Aorta (tissue), 5 donors: ENCODE results near the gene CYP26A1. TPM values are rescaled to one million over a fixed set of nuclear protein-coding genes. Genes with fewer than 3 reads are reported as not detected.

Experiments
- ATAC-seq: fragments of 200-7000 bp; cut with Tn5 transposase; one replicate; pipeline ENCODE4 v1.9.1; 2022; ENCODE audit warnings: moderate library complexity; ENCODE audit not compliant: low FRiP score
- DNase-seq, 2 donors: peaks; one replicate each; pipeline ENCODE4 v3.0.0-alpha.2; 2020
- H3K27ac ChIP-seq, 2 donors: one replicate each; pipeline ENCODE4 v1.5.1; 2013; ENCODE audit warnings: low read length in 2 of 2, mild to moderate bottlenecking in 2 of 2, moderate library complexity in 2 of 2, control low read depth in 1 of 2, inconsistent platforms in 1 of 2, low read depth in 1 of 2
- H3K27me3 ChIP-seq, 2 donors: one replicate each; pipeline ENCODE4 v1.6.1; 2013; ENCODE audit warnings: control low read depth in 1 of 2, low read length in 1 of 2, mild to moderate bottlenecking in 1 of 2, moderate library complexity in 1 of 2; ENCODE audit not compliant: insufficient read depth in 2 of 2, control insufficient read depth in 1 of 2
- H3K36me3 ChIP-seq, 2 donors: one replicate each; pipeline ENCODE4 v1.6.1; 2013; ENCODE audit warnings: control low read depth in 1 of 2, low read length in 1 of 2, mild to moderate bottlenecking in 1 of 2; ENCODE audit not compliant: insufficient read depth in 2 of 2, control insufficient read depth in 1 of 2
- H3K4me1 ChIP-seq, 2 donors: one replicate each; pipeline ENCODE4 v1.6.1; 2013; ENCODE audit warnings: low read length in 2 of 2, control low read depth in 1 of 2, mild to moderate bottlenecking in 1 of 2, moderate library complexity in 1 of 2; ENCODE audit not compliant: insufficient read depth in 2 of 2, control insufficient read depth in 1 of 2
- H3K4me3 ChIP-seq, 2 donors: one replicate each; pipeline ENCODE4 v1.5.1; 2013; ENCODE audit warnings: low read length in 2 of 2, control low read depth in 1 of 2, mild to moderate bottlenecking in 1 of 2
- H3K9me3 ChIP-seq: one replicate; pipeline ENCODE4 v1.6.1; 2013; ENCODE audit warnings: mild to moderate bottlenecking, low read length; ENCODE audit not compliant: control insufficient read depth
- WGBS, 2 donors: extraction: QIAGEN DNeasy Blood & Tissue Kit; methylation state at CpG; one replicate each; pipeline ENCODE4 v1.1.7; 2013; 5-methylcytosine and 5-hydroxymethylcytosine counted together
- intact Hi-C, 2 donors: fragments of 100-400 bp; cut with DNase I; formaldehyde crosslinking; loops; one replicate each; pipeline versions ENCODE4 v1.14.2 to v1.15.0; 2022
- long read RNA-seq, 2 donors: library from polyadenylated mRNA; unstranded; transcript quantifications; one replicate each; pipeline ENCODE4 v2.0.0, GENCODE V29; 2020 to 2021
- polyA plus RNA-seq, 2 donors: library from polyadenylated mRNA; stranded (reverse); fragments of 200-250 nt; gene quantifications; one replicate each; pipeline ENCODE4 v1.2.3, GENCODE V29; 2013
- total RNA-seq, 2 donors: library from RNA; stranded (reverse); fragmentation: NEBNext Ultra II Directional; extraction: Animal tissue kit (Norgen Biotek cat#: 25700); gene quantifications; one replicate each; pipeline ENCODE4 v1.2.1, GENCODE V29; 2021
- donor health status: healthy with polysubstance abuse.
- donor health status: Bipolar disorder and iron deficiency.
- donor health status: DM: no; HTN: no; CAD: no.
- donor health status: DM: no; HTN: no; CAD: no.
- donor health status: DM: yes; HTN: yes; CAD: no.

Gene CYP26A1
- total RNA-seq (not detected), polyA plus RNA-seq (not detected)
- long read RNA-seq, donor 1: 0 reads
- long read RNA-seq, donor 2: 0 reads

DNA sequence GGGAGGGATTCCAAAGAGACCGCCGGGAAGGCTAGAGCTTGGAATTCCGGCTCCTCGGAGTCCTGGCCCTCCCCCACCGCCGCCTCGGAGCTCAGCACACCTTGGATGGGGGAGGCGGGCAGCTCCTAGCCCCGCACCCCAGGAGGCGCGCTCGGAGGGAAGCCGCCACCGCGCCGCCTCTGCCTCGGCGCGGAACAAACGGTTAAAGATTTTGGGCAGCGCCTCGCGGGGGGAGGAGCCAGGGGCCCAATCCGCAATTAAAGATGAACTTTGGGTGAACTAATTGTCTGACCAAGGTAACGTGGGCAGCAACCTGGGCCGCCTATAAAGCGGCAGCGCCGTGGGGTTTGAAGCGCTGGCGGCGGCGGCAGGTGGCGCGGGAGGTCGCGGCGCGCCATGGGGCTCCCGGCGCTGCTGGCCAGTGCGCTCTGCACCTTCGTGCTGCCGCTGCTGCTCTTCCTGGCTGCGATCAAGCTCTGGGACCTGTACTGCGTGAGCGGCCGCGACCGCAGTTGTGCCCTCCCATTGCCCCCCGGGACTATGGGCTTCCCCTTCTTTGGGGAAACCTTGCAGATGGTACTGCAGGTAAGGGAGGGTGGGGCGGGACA is at the start of gene CYP26A1:
Gene CYP26A1, plus strand, starts transcription at position 355 of the 608 bp plus-strand sequence. Its CDS starts 42 bp downstream, at position 397.
- no peaks in the 10 kb centered on the region for H3K27me3 ChIP-seq
- no peak for ATAC-seq
- DNase-seq: no peak
- H3K9me3 ChIP-seq: no peaks in the 10 kb centered on the region
- H3K4me1 ChIP-seq: no peaks in the 10 kb centered on the region
- peak within 1 kb of the TSS; percentile 52 to 55 for H3K4me3 ChIP-seq
- H3K36me3 ChIP-seq: no peaks in the 10 kb centered on the region
- no peak within 1 kb of the TSS for H3K27ac ChIP-seq
- intact Hi-C loops: no loop called here
- 1% methylated on average over 49 to 52 of the region's 52 CpGs for WGBS, 2 donors

DNA sequence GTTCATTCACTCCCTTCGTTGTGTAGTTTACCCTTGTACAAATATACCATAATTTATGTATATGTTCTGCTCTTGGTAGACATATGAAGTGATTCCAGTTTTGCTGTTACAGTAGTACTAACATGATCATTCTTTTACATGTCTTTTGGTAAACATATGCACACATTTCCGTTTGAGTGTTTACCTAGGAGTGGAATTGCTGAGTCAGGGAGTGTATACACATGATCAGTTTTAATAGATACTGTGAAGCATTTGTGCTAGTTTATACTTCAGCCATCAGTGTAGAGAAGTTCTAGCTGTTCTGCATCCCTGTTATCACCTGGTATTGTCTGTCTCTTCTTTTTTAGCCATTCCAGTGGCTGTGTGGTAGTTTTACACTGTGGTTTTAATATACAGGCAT is 47.6 kb upstream of the CYP26A1 start:
- Histone ChIP-seq H3K27ac (no peak overlapping the region), H3K4me1 (peaks cover 0 to 2% of the 10 kb centered on the region in 2 donors), H3K9me3 (no peaks in the 10 kb centered on the region), H3K27me3 (no peaks in the 10 kb centered on the region), H3K4me3 (no peak overlapping the region), H3K36me3 (no peaks in the 10 kb centered on the region)
- no peak for ATAC-seq
- WGBS, 2 donors: 74 to 77% methylated on average over 2 of the region's 2 CpGs
- intact Hi-C loops: no loop called here
- no peak for DNase-seq

DNA sequence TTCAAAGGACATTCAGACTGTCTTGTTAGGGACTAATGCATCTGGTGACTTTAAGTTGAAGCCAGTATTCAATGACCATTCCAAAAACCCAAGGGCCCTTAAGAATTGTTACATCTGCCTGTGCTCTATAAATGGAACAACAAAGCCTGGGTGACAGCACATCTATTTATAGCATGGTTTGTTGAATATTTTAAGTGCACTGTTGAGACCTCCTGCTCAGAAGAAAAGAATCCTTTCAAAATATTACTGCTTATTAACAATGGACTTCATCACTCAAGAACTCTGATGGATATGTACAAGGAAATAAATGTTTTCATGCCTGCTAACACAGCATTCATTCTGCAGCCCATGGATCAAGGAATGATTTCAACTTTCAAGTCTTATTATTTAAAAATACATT is 46.2 kb upstream of the CYP26A1 start:
- intact Hi-C loops: no loop called here
- no peak overlapping the region for H3K27ac ChIP-seq
- no peak for DNase-seq
- peaks cover 0 to 7% of the 10 kb centered on the region in 2 donors for H3K4me1 ChIP-seq
- no peak overlapping the region for H3K4me3 ChIP-seq
- no peaks in the 10 kb centered on the region for H3K36me3 ChIP-seq
- ATAC-seq: no peak
- no peaks in the 10 kb centered on the region for H3K9me3 ChIP-seq
- no peaks in the 10 kb centered on the region for H3K27me3 ChIP-seq

DNA sequence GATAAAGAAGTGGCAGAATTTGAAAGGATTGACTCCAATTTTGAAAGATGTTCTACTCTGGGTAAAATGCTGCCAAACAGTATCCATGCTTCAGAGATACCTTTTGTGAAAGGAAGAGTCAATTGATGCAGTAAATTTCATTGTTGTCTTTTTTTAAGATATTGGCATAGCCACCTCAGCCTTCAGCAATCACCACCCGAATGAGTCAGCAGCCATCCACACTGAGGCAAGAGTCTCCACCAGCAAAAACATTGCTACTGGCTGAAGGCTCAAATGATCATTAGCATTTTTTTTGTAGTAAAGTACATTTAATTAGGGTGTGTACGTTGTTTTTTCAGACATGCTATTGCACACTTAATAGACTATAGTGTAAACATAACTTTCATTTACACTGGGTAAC is 44.8 kb upstream of the CYP26A1 start:
- no peaks in the 10 kb centered on the region for H3K36me3 ChIP-seq
- no peak overlapping the region for H3K4me3 ChIP-seq
- no peaks in the 10 kb centered on the region for H3K27me3 ChIP-seq
- peaks cover 1 to 9% of the 10 kb centered on the region in 2 donors for H3K4me1 ChIP-seq
- ATAC-seq: no peak
- no peak overlapping the region for H3K27ac ChIP-seq
- no peaks in the 10 kb centered on the region for H3K9me3 ChIP-seq
- DNase-seq: no peak
- intact Hi-C loops: no loop called here
- WGBS, 2 donors: 63% methylated on average over 2 of the region's 2 CpGs

- no peak overlapping the region for H3K27ac ChIP-seq
- H3K9me3 ChIP-seq: no peaks in the 10 kb centered on the region
- DNase-seq: no peak
- no peaks in the 10 kb centered on the region for H3K36me3 ChIP-seq
- no peak for ATAC-seq
- peaks cover 1 to 9% of the 10 kb centered on the region in 2 donors for H3K4me1 ChIP-seq
- H3K4me3 ChIP-seq: no peak overlapping the region
- intact Hi-C loops: loop anchor here in 1 of 2 donors (10.0 kb wide), 2 partner anchors 66 to 136 kb away; no protein-coding TSS in a partner anchor
- H3K27me3 ChIP-seq: no peaks in the 10 kb centered on the region
Measured at GRCh38 chr10:93030409-93030808, 43.3 kb upstream of the CYP26A1 start.

DNA sequence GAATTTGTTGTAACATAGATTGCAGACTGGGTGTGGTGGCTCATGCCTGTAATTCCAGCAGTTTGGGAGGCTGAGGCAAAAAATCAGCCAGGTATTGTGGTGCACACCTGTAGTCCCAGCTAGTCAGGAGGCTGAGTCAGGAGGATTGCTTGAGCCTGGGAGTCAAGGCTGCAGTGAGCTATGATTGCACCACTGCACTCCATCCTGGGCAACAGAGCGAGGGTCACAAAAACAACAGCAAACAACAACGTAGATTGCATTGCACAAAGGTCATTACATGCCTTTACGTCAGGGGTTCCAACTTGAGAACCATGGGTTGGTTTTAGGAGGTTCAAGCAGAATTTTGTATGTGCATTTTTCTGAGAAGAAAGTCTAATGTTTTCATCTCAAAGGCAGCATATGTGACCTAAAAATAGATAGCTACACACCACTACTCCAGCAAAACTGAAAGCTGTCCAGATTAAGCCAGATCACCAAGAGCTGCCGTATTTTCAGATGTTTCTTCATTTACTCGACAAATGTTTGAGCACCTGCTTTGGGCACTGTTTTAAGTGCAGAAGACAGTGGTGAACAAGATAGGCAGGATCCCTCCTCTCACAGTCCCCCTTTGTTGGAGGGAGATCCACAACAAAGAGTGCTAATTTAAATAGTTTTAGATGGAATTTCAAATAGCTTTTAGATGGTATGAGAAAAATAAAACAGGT is 41.4 kb upstream of the CYP26A1 start:
- DNase-seq (no peak), ATAC-seq (no peak)
- H3K36me3 ChIP-seq: no peaks in the 10 kb centered on the region
- H3K27me3 ChIP-seq: no peaks in the 10 kb centered on the region
- WGBS, 2 donors: 24 to 27% methylated on average over 5 of the region's 5 CpGs
- H3K9me3 ChIP-seq: no peaks in the 10 kb centered on the region
- peak overlapping the region in 1 of 2 donors; percentile 3 for H3K4me3 ChIP-seq
- peaks cover 1 to 9% of the 10 kb centered on the region in 2 donors for H3K4me1 ChIP-seq
- intact Hi-C loops: loop anchor here in 1 of 2 donors (10.0 kb wide), 2 partner anchors 67 to 137 kb away; no protein-coding TSS in a partner anchor
- peak overlapping the region; percentile 57 to 72 for H3K27ac ChIP-seq

DNA sequence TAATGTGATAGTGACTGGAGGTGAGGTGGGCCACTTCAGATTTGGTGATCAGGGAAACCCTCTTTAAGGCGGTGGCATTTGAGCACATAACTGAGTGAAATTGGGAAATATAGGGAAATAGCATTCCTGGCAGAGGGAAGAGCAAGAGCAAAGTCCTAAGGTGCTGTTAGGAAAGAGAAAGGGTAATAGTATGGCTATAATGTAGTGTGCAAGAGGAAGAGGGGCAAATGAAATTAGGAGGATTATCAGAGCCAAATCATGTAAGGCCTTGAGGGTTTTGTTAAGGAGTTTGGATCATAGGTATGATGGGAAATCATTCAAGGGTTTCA is 40.9 kb upstream of the CYP26A1 start:
- Histone ChIP-seq H3K36me3 (no peaks in the 10 kb centered on the region), H3K27ac (peak overlapping the region; percentile 27 to 57), H3K27me3 (no peaks in the 10 kb centered on the region), H3K4me1 (peaks cover 1 to 9% of the 10 kb centered on the region in 2 donors), H3K9me3 (no peaks in the 10 kb centered on the region), H3K4me3 (peak overlapping the region in 1 of 2 donors; percentile 3)
- no peak for DNase-seq
- intact Hi-C loops: loop anchor here in 1 of 2 donors (10.0 kb wide), 2 partner anchors 68 to 138 kb away; no protein-coding TSS in a partner anchor
- no peak for ATAC-seq
- WGBS, 2 donors: 86 to 90% methylated on average over 1 of the region's 1 CpG

- Histone ChIP-seq H3K4me3 (no peak overlapping the region), H3K27me3 (no peaks in the 10 kb centered on the region), H3K36me3 (no peaks in the 10 kb centered on the region), H3K27ac (no peak overlapping the region), H3K9me3 (no peaks in the 10 kb centered on the region), H3K4me1 (peaks cover 1 to 9% of the 10 kb centered on the region in 2 donors)
- no peak for ATAC-seq
- no peak for DNase-seq
- 15 to 16% methylated on average over 1 of the region's 1 CpG for WGBS, 2 donors
- intact Hi-C loops: loop anchor here in 1 of 2 donors (10.0 kb wide), 2 partner anchors 70 to 140 kb away; no protein-coding TSS in a partner anchor
Measured at GRCh38 chr10:93034426-93034825, 39.3 kb upstream of the CYP26A1 start.

DNA sequence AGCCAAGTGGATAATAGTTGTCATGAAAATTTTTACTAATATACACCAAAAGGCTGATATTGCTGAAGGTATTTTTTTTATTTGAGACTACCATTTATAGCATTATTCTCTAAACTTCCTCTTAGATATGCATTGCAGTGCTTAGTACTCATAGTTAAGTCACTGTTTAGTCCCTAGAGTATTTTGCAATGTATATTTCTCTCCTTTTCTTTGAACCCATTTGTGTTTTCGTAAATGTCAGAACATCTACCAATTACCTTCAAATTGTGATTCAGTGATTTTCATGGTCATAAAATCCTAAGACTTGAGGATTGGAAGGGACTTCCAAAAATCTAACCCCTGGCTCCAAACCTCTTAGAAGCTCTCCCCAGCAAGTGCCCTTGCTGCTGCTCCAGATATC is 34.6 kb upstream of the CYP26A1 start:
- Histone ChIP-seq H3K4me1 (peaks cover 0 to 2% of the 10 kb centered on the region in 2 donors), H3K9me3 (no peaks in the 10 kb centered on the region), H3K36me3 (no peaks in the 10 kb centered on the region), H3K27me3 (no peaks in the 10 kb centered on the region), H3K4me3 (no peak overlapping the region), H3K27ac (no peak overlapping the region)
- 94 to 99% methylated on average over 1 of the region's 1 CpG for WGBS, 2 donors
- no peak for ATAC-seq
- intact Hi-C loops: loop anchor here (1.0 to 10.0 kb wide), 3 partner anchors 34 to 144 kb away; no protein-coding TSS in a partner anchor
- DNase-seq: no peak
